ENCODE measurements around the gene TOX2. TPM values are rescaled to one million over a fixed set of nuclear protein-coding genes. Genes with fewer than 3 reads are reported as not detected.

TOX2 gene
- total and polyA plus RNA-seq, 2 donors from 2014 or later = 4.7 to 5.9 TPM

DNA sequence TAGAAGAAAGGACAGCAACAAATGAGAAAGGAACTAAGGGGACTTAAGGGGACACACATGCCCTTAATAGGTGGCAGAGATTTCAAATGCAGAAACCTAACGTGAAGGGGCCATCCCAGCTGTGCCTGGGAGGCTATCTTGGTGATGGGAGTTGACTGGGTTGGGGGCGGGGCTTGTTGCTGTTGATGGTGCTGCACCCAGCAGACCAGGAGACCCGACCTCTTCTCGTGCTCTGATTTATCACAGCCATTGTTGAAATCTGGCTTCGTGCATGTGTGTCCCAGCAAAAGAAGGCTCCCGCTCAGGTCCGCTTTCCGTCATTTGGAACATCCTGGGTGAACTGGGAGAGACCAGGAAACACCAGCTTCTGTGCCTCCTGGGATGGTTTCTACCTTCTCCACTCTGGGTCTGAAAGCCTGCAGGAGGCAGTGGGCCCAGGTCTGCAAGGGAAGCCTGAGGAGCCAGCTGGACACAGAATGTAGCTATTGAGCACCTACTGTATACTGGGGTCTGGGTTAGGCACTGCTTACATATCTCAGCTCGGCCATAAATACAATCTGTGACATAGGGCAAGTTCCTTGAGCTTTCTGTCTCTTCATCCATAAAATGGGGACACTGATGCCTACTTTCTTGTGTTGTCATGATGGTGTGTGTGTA is 32.1 kb downstream of the TOX2 start:
- intact Hi-C loops (cut with DNase I) = no loop called here

DNA sequence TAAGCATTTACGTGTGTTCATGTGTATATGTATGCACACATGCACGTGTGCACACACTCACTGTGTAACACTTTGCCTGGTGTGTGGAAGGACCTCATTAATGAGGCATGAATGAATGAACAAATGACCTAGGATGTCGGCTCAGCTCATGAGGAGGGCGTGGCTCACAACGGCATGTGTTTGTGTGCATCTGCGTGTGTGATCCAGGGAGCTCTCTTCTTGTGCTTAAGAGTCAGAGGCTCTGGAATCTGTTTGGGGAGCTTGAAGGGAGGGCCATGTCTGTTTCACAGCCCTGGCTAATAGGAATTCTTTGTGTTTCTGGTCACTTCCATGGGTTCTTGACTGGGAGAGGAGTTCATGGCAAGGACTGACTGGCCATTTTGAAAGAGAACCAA is 32.7 kb downstream of the TOX2 start:
- FAIRE-seq (no peak), DNase-seq (no peak)
- Histone ChIP-seq H3K4me3 (ENCODE audit: low read length in 3 of 3) (no peak overlapping the region), H3K4me1 (ENCODE audit: control insufficient read depth in 2 of 3, insufficient read depth in 2 of 3, low read depth in 1 of 3, low read length in 3 of 3) (peaks cover 0 to 2% (median 0%) of the 10 kb centered on the region in 3 donors), H3K9ac (ENCODE audit: low read length in 3 of 3) (no peak overlapping the region), H3K27ac (ENCODE audit: low read depth in 2 of 2, low read length in 2 of 2) (no peak overlapping the region), H3K27me3 (ENCODE audit: control insufficient read depth, insufficient read depth, low read length) (no peaks in the 10 kb centered on the region), H3K36me3 (ENCODE audit: control insufficient read depth in 2 of 3, insufficient read depth in 3 of 3, low read length in 3 of 3) (no peaks in the 10 kb centered on the region), H3K9me3 (ENCODE audit: control insufficient read depth in 2 of 3, insufficient read depth in 1 of 3, low read length in 3 of 3) (no peaks in the 10 kb centered on the region)
- TF ChIP-seq CTCF (IDR thresholded peaks at IDR 0.05; ENCODE audit: borderline replicate concordance, extremely low read depth, insufficient read depth) = no peak
- intact Hi-C loops (cut with DNase I) = no loop called here

More for the DNA sequence above, 32.1 kb downstream of the TOX2 start:
- no peak overlapping the region for H3K27ac ChIP-seq (ENCODE audit: low read depth in 2 of 2, low read length in 2 of 2)
- H3K4me1 ChIP-seq (ENCODE audit: control insufficient read depth in 2 of 3, insufficient read depth in 2 of 3, low read depth in 1 of 3, low read length in 3 of 3) = peaks cover 0 to 4% (median 0%) of the 10 kb centered on the region in 3 donors
- H3K36me3 ChIP-seq (ENCODE audit: control insufficient read depth in 2 of 3, insufficient read depth in 3 of 3, low read length in 3 of 3) = no peaks in the 10 kb centered on the region
- H3K9ac ChIP-seq (ENCODE audit: low read length in 3 of 3) = no peak overlapping the region
- DNase-seq = no peak
- H3K9me3 ChIP-seq (ENCODE audit: control insufficient read depth in 2 of 3, insufficient read depth in 1 of 3, low read length in 3 of 3) = no peaks in the 10 kb centered on the region
- no peak for FAIRE-seq
- TF ChIP-seq CTCF (IDR thresholded peaks at IDR 0.05; ENCODE audit: borderline replicate concordance, extremely low read depth, insufficient read depth) = no peak
- H3K4me3 ChIP-seq (ENCODE audit: low read length in 3 of 3) = no peak overlapping the region
- no peaks in the 10 kb centered on the region for H3K27me3 ChIP-seq (ENCODE audit: control insufficient read depth, insufficient read depth, low read length)

GRCh38 chr20:43948455-43948854 is 33.8 kb downstream of the TOX2 start:
- TF ChIP-seq CTCF (IDR thresholded peaks at IDR 0.05; ENCODE audit: borderline replicate concordance, extremely low read depth, insufficient read depth) = no peak
- H3K27ac ChIP-seq (ENCODE audit: low read depth in 2 of 2, low read length in 2 of 2) = no peak overlapping the region
- intact Hi-C loops (cut with DNase I) = no loop called here
- no peaks in the 10 kb centered on the region for H3K9me3 ChIP-seq (ENCODE audit: control insufficient read depth in 2 of 3, insufficient read depth in 1 of 3, low read length in 3 of 3)
- no peaks in the 10 kb centered on the region for H3K4me1 ChIP-seq (ENCODE audit: control insufficient read depth in 2 of 3, insufficient read depth in 2 of 3, low read depth in 1 of 3, low read length in 3 of 3)
- H3K9ac ChIP-seq (ENCODE audit: low read length in 3 of 3) = no peak overlapping the region
- H3K36me3 ChIP-seq (ENCODE audit: control insufficient read depth in 2 of 3, insufficient read depth in 3 of 3, low read length in 3 of 3) = no peaks in the 10 kb centered on the region
- FAIRE-seq = no peak
- DNase-seq = no peak
- no peaks in the 10 kb centered on the region for H3K27me3 ChIP-seq (ENCODE audit: control insufficient read depth, insufficient read depth, low read length)
- no peak overlapping the region for H3K4me3 ChIP-seq (ENCODE audit: low read length in 3 of 3)

DNA sequence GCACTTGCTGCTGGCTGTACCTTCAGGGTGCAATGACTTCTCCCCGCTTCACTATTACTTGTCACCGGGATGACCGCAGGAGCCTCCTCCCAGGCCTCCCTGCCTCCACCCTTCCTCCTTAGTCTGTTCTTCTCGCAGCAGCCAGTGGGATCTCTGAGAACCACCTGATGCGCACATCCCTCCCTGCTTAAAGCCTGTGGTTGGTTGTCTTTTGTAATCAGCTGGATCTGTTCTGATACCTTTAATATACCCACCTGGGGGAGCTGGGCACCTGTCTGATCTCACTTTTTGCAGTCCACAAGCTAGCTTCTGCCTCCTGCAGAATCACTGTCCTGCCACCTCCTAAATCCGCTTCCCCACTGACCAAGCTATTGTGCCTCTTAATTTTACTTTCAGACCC is 34.6 kb downstream of the TOX2 start:
- FAIRE-seq (no peak), DNase-seq (no peak)
- Histone ChIP-seq H3K27ac (ENCODE audit: low read depth in 2 of 2, low read length in 2 of 2) (no peak overlapping the region), H3K9me3 (ENCODE audit: control insufficient read depth in 2 of 3, insufficient read depth in 1 of 3, low read length in 3 of 3) (no peaks in the 10 kb centered on the region), H3K9ac (ENCODE audit: low read length in 3 of 3) (no peak overlapping the region), H3K27me3 (ENCODE audit: control insufficient read depth, insufficient read depth, low read length) (no peaks in the 10 kb centered on the region), H3K4me3 (ENCODE audit: low read length in 3 of 3) (no peak overlapping the region), H3K36me3 (ENCODE audit: control insufficient read depth in 2 of 3, insufficient read depth in 3 of 3, low read length in 3 of 3) (no peaks in the 10 kb centered on the region), H3K4me1 (ENCODE audit: control insufficient read depth in 2 of 3, insufficient read depth in 2 of 3, low read depth in 1 of 3, low read length in 3 of 3) (no peaks in the 10 kb centered on the region)
- intact Hi-C loops (cut with DNase I) = no loop called here
- no peak for TF ChIP-seq CTCF (IDR thresholded peaks at IDR 0.05; ENCODE audit: borderline replicate concordance, extremely low read depth, insufficient read depth)
